A549 treated with Mapracorat at 1 μM for 4 hours (cell line): ENCODE measurements around the gene CHADL. TPM values are rescaled to one million over a fixed set of nuclear protein-coding genes. Genes with fewer than 3 reads are reported as not detected.

Experiments
- total RNA-seq: library from RNA; stranded (reverse); fragments of 200-300 nt; extraction: Qiagen RNA extraction; gene quantifications from 5 replicates; pipeline ENCODE4 v1.2.3, GENCODE V29; 2022

CHADL gene, protein sequence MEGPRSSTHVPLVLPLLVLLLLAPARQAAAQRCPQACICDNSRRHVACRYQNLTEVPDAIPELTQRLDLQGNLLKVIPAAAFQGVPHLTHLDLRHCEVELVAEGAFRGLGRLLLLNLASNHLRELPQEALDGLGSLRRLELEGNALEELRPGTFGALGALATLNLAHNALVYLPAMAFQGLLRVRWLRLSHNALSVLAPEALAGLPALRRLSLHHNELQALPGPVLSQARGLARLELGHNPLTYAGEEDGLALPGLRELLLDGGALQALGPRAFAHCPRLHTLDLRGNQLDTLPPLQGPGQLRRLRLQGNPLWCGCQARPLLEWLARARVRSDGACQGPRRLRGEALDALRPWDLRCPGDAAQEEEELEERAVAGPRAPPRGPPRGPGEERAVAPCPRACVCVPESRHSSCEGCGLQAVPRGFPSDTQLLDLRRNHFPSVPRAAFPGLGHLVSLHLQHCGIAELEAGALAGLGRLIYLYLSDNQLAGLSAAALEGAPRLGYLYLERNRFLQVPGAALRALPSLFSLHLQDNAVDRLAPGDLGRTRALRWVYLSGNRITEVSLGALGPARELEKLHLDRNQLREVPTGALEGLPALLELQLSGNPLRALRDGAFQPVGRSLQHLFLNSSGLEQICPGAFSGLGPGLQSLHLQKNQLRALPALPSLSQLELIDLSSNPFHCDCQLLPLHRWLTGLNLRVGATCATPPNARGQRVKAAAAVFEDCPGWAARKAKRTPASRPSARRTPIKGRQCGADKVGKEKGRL
- total RNA-seq, result not detected in 5 replicates

DNA sequence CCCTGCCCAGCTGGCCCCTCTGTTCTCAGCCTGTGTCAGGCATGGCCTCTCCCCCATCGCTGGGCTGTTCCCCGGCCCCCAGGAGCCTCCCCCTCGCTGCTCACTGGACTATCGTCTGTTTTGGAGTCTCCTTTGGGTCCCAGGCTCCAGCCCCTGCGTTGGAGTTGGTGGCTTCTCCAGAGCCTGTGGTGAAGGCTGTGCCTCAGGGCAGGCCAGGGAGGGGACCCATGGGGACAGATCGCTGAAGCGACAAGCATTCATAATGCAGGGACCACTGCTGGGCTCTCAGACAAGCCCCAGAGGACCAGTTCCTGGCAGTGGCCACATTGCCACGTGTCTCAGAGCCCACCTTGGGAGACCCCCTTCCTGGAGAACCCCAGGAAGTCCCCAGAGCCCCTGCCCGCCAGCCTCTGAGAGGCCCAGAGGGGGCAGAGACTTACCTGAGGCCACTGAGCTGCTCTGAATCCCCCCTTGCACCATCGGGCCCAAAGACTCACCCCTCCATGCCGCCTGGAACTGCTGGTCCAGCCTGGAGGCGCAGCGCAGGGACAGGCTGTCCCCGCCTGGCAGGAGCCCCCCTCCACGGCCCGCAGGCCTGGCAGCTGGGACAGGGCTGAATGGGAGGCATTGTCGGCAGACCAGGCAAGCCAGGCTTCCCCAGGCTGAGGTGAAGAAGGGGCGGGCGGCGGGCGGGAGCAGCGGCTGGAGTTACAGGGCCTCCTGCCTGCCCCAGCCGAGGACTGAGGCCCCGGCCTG is at the start of gene CHADL:
CHADL (minus strand) TSS at position 555 of the 756 bp plus-strand sequence; CDS start at position 505, 50 bp downstream.

GRCh38 chr22:41285820-41286638 is 45.3 kb upstream of the CHADL start, which contains the start of gene RANGAP1:
Gene RANGAP1, minus strand, starts transcription at chr22:41286187. Its CDS starts 5,143 bp downstream, at chr22:41281044.

GRCh38 chr22:41204992-41205900 is 35.5 kb downstream of the CHADL start, which contains the start of gene L3MBTL2:
Gene L3MBTL2, plus strand, starts transcription at chr22:41205312. Its CDS starts 51 bp downstream, at chr22:41205363.

Other genes with a start within 250 kb of the CHADL start
- 17.3 to 21.6 TPM (median 19.6 TPM) in 5 replicates for gene EP300, start 148.3 kb downstream of the CHADL start, total RNA-seq
- gene L3MBTL2, start 35.6 kb downstream of the CHADL start, total RNA-seq, result 16.9 to 19.8 TPM (median 17.8 TPM) in 5 replicates
- 67.2 to 94.9 TPM (median 88.1 TPM) in 5 replicates for gene RANGAP1, start 45.3 kb upstream of the CHADL start, total RNA-seq
- 17.5 to 23.6 TPM (median 23.2 TPM) in 5 replicates for gene ZC3H7B, start 60.6 kb upstream of the CHADL start, total RNA-seq
- 0.80 to 1.3 TPM (median 1.1 TPM) in 5 replicates for gene TEF, start 141.0 kb upstream of the CHADL start, total RNA-seq
- gene TOB2, start 205.9 kb upstream of the CHADL start, total RNA-seq, result 21.0 to 27.6 TPM (median 22.7 TPM) in 5 replicates
- gene PHF5A, start 227.8 kb upstream of the CHADL start, total RNA-seq, result 62.3 to 80.9 TPM (median 64.0 TPM) in 5 replicates
- 45.5 to 48.7 TPM (median 47.5 TPM) in 5 replicates for gene ACO2, start 228.2 kb upstream of the CHADL start, total RNA-seq